GM18870 (cell line): ENCODE measurements around the gene FAM131C.

Experiments
- ATAC-seq: cut with Tn5 transposase; IDR thresholded peaks from one replicate; pipeline ENCODE4 v1.9.1; 2021; ENCODE audit warnings: moderate library complexity; ENCODE audit not compliant: unreplicated experiment

Gene FAM131C

GRCh38 chr1:16077406-16078245, 4.2 kb upstream of the FAM131C start:
- ATAC-seq, result no peak

GRCh38 chr1:16076865-16077238, 3.4 kb upstream of the FAM131C start:
- no peak for ATAC-seq

- no peak for ATAC-seq
Measured at GRCh38 chr1:16076031-16076864, 2.8 kb upstream of the FAM131C start.

GRCh38 chr1:16075337-16076030, 2.0 kb upstream of the FAM131C start:
- no peak for ATAC-seq

- ATAC-seq, result no peak
Measured at GRCh38 chr1:16074217-16074616, 766 bp upstream of the FAM131C start.

- no peak for ATAC-seq
Measured at GRCh38 chr1:16072616-16073484, 601 bp downstream of the FAM131C start.

GRCh38 chr1:16072095-16072494, 1.4 kb downstream of the FAM131C start:
- ATAC-seq, result no peak

- ATAC-seq, result no peak
Measured at GRCh38 chr1:16071614-16072013, 1.8 kb downstream of the FAM131C start.

GRCh38 chr1:16070640-16071355, 2.7 kb downstream of the FAM131C start:
- no peak for ATAC-seq

GRCh38 chr1:16068356-16069270, 4.8 kb downstream of the FAM131C start:
- no peak for ATAC-seq

- ATAC-seq, result no peak
Measured at GRCh38 chr1:16067933-16068332, 5.5 kb downstream of the FAM131C start.

- no peak for ATAC-seq
Measured at GRCh38 chr1:16067127-16067768, 6.2 kb downstream of the FAM131C start.

- ATAC-seq, result no peak
Measured at GRCh38 chr1:16066245-16066644, 7.2 kb downstream of the FAM131C start.

- no peak for ATAC-seq
Measured at GRCh38 chr1:16065269-16065576, 8.2 kb downstream of the FAM131C start.

- no peak for ATAC-seq
Measured at GRCh38 chr1:16064536-16065268, 8.7 kb downstream of the FAM131C start.

- ATAC-seq, result no peak
Measured at GRCh38 chr1:16063921-16064320, 9.5 kb downstream of the FAM131C start.

GRCh38 chr1:16063226-16063829, 10.1 kb downstream of the FAM131C start:
- ATAC-seq, result no peak
